ENCODE measurements around the gene METRNL. TPM values are rescaled to one million over a fixed set of nuclear protein-coding genes. Genes with fewer than 3 reads are reported as not detected.

Gene METRNL
- total RNA-seq, 4 donors from 2014 or later, result 80.3 to 137 (median 87.7) TPM

DNA sequence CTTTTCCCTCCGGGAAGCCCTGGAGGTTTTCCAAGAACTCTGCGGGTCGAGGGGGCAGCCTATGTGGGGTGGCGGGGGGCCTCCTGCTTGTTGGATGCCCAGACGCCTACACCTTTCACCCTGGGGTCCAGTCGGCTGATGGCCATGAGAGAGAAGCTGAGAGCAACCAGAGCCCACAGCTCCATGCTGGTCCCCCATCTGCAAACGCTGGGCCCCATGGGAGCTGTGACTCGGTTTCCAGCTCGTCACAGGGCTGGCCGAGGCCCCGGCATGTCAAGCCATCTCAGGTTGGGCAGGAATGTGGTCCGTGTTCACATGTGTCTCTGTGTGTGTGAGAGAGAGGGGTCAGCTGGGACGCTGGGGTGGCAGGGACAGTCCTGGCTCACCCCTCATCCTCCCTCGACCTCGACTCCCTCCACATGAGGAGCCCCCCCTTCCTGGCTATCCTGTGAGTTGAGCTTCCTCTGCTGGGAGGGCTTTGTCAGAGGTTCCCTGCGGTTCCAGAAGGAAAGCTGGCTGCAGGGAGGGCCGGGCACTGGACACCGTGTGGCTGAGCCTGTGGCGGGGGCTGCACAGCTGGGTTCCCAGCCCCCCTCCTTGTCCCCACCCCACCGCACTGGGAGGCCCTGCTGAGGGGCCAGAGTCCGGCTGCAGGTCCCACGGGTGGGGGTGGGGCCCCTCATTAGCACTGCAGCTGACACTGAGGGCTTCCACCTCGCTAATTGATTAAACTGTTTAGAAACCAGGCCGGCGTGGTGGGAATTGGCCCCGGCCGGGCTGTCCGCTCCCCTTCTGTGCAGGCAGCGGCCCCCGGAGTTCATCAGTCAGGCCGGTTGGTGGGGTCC lies 19.1 kb downstream of the METRNL start:
- Histone ChIP-seq H3K27me3 (peaks cover 0 to 37% (median 0%) of the 10 kb centered on the region in 4 donors), H3K4me1 (peaks cover 45 to 79% (median 54%) of the 10 kb centered on the region in 3 donors), H3K4me3 (peak overlapping the region in 1 of 4 donors; percentile 21), H3K36me3 (peaks cover 26 to 35% (median 32%) of the 10 kb centered on the region in 3 donors), H3K27ac (peak overlapping the region in 2 of 4 donors; percentile 43 to 65), H3K9me3 (no peaks in the 10 kb centered on the region)
- intact Hi-C loops (cut with DNase I), result no loop called here
- WGBS, 2 donors, result 40 to 45% methylated on average over 1 to 4 of the region's 31 CpGs
- TF ChIP-seq POLR2A (IDR thresholded peaks at IDR 0.05), result no peak
- TF ChIP-seq, protein P1, sequence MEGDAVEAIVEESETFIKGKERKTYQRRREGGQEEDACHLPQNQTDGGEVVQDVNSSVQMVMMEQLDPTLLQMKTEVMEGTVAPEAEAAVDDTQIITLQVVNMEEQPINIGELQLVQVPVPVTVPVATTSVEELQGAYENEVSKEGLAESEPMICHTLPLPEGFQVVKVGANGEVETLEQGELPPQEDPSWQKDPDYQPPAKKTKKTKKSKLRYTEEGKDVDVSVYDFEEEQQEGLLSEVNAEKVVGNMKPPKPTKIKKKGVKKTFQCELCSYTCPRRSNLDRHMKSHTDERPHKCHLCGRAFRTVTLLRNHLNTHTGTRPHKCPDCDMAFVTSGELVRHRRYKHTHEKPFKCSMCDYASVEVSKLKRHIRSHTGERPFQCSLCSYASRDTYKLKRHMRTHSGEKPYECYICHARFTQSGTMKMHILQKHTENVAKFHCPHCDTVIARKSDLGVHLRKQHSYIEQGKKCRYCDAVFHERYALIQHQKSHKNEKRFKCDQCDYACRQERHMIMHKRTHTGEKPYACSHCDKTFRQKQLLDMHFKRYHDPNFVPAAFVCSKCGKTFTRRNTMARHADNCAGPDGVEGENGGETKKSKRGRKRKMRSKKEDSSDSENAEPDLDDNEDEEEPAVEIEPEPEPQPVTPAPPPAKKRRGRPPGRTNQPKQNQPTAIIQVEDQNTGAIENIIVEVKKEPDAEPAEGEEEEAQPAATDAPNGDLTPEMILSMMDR (IDR thresholded peaks at IDR 0.05), result no peak
- DNase-seq, result no peak

DNA sequence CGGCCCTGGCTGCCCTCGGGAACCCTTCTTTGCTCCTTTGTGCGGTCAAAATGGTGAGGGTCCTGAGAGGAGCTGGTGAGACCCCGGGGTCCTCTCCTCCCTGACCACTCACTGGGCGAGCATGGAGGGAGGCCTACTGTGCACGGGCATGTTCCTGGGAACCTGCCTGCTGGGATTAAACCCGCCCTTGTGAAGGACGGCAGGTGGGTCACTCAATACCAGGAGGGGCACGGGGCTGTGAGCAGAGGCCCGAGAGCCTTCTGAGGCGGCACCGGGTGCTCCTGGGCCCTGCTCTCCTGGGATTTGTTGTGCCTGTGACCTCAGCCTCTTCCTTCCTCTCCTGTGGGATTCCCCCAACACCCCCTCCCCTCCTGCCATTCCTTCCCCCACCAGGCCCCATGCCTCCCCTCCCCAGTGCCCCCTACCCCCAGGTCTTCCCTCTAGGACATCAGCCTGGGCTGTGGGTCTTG lies 19.7 kb downstream of the METRNL start:
- H3K36me3 ChIP-seq, result peaks cover 25 to 28% (median 27%) of the 10 kb centered on the region in 3 donors
- peak overlapping the region in 1 of 4 donors; percentile 50 for H3K4me3 ChIP-seq
- DNase-seq, result no peak
- no peak for TF ChIP-seq POLR2A (IDR thresholded peaks at IDR 0.05)
- TF ChIP-seq, protein P1 (IDR thresholded peaks at IDR 0.05), result no peak
- peaks cover 0 to 37% (median 0%) of the 10 kb centered on the region in 4 donors for H3K27me3 ChIP-seq
- no peaks in the 10 kb centered on the region for H3K9me3 ChIP-seq
- intact Hi-C loops (cut with DNase I), result no loop called here
- H3K27ac ChIP-seq, result peak overlapping the region in 2 of 4 donors; percentile 43 to 65
- peaks cover 45 to 80% (median 54%) of the 10 kb centered on the region in 3 donors for H3K4me1 ChIP-seq
- WGBS, 2 donors, result 62 to 69% methylated on average over 3 of the region's 12 CpGs

DNA sequence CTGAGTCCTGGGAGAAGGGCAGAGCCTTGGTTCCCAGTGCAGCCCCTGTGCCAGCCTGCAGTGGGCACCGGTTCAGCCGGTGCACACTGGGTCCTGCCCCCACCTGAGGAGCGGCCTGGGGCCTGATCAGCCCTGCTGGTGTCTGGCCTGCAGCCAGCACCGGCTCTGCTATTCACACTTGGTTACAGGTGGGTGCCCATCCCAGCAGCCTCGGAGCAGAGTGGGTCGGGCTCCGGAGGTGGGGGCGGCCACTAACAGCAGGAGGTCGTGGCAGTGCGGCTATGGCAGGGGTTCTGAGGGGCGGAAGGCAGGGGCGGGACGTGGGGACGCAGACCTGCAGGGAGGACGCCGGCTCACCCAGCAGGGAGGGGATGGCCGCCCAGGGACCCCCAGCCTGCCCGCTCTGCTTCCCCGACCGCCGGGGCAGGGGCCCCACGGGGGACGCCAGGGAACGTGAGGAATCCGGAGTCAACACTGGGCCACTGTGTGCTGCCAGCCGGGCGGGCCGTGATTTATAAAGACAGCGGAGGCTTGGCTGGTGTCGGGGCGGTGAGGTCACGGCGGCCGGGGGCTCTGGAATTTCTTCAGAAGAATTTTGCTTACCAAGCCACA lies 20.3 kb downstream of the METRNL start:
- H3K4me1 ChIP-seq, result peaks cover 45 to 85% (median 54%) of the 10 kb centered on the region in 3 donors
- peaks cover 0 to 39% (median 0%) of the 10 kb centered on the region in 4 donors for H3K27me3 ChIP-seq
- WGBS, 2 donors, result 5% methylated on average over 4 to 11 of the region's 34 CpGs
- intact Hi-C loops (cut with DNase I), result no loop called here
- peak overlapping the region in 3 of 4 donors; percentile 18 to 50 (median 33) for H3K4me3 ChIP-seq
- H3K36me3 ChIP-seq, result peaks cover 20 to 23% (median 21%) of the 10 kb centered on the region in 3 donors
- H3K9me3 ChIP-seq, result no peaks in the 10 kb centered on the region
- DNase-seq, result no peak
- peak overlapping the region in 3 of 4 donors; percentile 61 to 65 (median 64) for H3K27ac ChIP-seq
- TF ChIP-seq, protein P1 (IDR thresholded peaks at IDR 0.05), result no peak
- TF ChIP-seq POLR2A (IDR thresholded peaks at IDR 0.05), result no peak

DNA sequence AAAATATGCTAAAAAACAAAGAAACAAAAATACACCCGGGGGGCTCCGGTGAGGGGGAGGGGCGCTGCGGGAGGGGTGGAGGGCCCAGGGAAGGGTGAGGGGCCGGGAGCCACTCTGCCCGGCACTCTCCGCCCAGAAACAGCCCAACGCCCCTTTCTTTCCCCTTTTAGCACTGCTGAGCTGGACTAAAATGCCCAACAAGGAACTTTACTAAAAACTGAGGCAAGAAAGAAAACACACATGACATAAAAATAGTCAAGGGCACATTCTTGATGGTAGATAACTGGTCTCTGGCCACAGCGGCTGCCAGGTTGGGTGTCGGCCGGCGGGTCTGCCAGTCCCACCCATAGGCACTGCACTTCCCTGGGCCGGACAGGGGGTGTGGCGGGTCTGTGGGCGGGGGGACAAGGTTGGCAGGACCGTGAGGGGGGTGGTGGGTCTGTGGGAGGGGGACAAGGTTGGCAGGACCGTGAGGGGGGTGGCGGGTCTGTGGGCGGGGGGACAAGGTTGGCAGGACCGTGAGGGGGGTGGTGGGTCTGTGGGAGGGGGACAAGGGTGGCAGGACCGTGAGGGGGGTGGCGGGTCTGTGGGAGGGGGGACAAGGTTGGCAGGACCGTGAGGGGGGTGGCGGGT lies 20.9 kb downstream of the METRNL start:
- H3K36me3 ChIP-seq, result peaks cover 13 to 16% (median 15%) of the 10 kb centered on the region in 3 donors
- intact Hi-C loops (cut with DNase I), result no loop called here
- no peaks in the 10 kb centered on the region for H3K9me3 ChIP-seq
- no peak for DNase-seq
- H3K27me3 ChIP-seq, result peaks cover 0 to 44% (median 0%) of the 10 kb centered on the region in 4 donors
- H3K27ac ChIP-seq, result peak overlapping the region in 3 of 4 donors; percentile 64 to 84 (median 65)
- 1 to 7% methylated on average over 8 to 13 of the region's 24 CpGs for WGBS, 2 donors
- peaks cover 45 to 92% (median 54%) of the 10 kb centered on the region in 3 donors for H3K4me1 ChIP-seq
- H3K4me3 ChIP-seq, result peak overlapping the region in 3 of 4 donors; percentile 18 to 50 (median 33)
- TF ChIP-seq, protein P1 (IDR thresholded peaks at IDR 0.05), result no peak
- TF ChIP-seq POLR2A (IDR thresholded peaks at IDR 0.05), result no peak

Data from esophagus squamous epithelium (tissue), 5 donors.